Colonic mucosa (tissue), 4 donors: Measurements from ENCODE around the gene SLC2A14. TPM values are rescaled to one million over a fixed set of nuclear protein-coding genes. Genes with fewer than 3 reads are reported as not detected.
"Not testable (repeated sequence)": the region's sequence is repeated elsewhere in the genome, so short reads cannot be mapped to it uniquely, and the experiment has no call there.

Experiments used
- DNase-seq: peaks from one replicate; pipeline ENCODE4 v3.0.0-alpha.2; 2020
- H3K27ac ChIP-seq: fragments of 200-600 bp; one replicate; pipeline ENCODE4 v1.8.0; 2021
- H3K27me3 ChIP-seq: fragments of 200-600 bp; one replicate; pipeline ENCODE4 v1.8.0; 2021
- H3K36me3 ChIP-seq: fragments of 200-600 bp; one replicate; pipeline ENCODE4 v1.8.0; 2021
- H3K4me1 ChIP-seq: fragments of 200-600 bp; one replicate; pipeline ENCODE4 v1.8.0; 2021; ENCODE audit warnings: mild to moderate bottlenecking
- H3K4me3 ChIP-seq: fragments of 200-600 bp; one replicate; pipeline ENCODE4 v1.8.0; 2021
- H3K9ac ChIP-seq, 2 donors: one replicate each; pipeline ENCODE4 v1.7.0; 2013; ENCODE audit warnings: control low read depth in 2 of 2, low read depth in 2 of 2, low read length in 2 of 2
- H3K9me3 ChIP-seq: fragments of 200-600 bp; one replicate; pipeline ENCODE4 v1.8.0; 2021
- intact Hi-C: fragments of 100-400 bp; cut with DNase I; formaldehyde crosslinking; loops from one replicate; pipeline ENCODE4 v1.14.1; 2022
- total RNA-seq, 2 donors: library from RNA; stranded (reverse); fragmentation: NEBNext Ultra II Directional in 1 of 2; extraction: Animal tissue kit (Norgen Biotek cat#: 25700) in 1 of 2; gene quantifications; one replicate each; pipeline ENCODE4 v1.2.1, GENCODE V29; 2021
- TF ChIP-seq, protein P1 (sequence below): fragments of 200-600 bp; IDR thresholded peaks from one replicate; pipeline ENCODE4 v1.8.0; 2022; ENCODE audit warnings: antibody characterized with exemption, mild to moderate bottlenecking
- donor health status: healthy.
- donor health status: DM: no; HTN: no; CAD: no.
- donor health status: DM: no; HTN: no; CAD: no.

SLC2A14 gene
- total RNA-seq, 2 donors from 2014 or later: 0.35 to 1.0 TPM

DNA sequence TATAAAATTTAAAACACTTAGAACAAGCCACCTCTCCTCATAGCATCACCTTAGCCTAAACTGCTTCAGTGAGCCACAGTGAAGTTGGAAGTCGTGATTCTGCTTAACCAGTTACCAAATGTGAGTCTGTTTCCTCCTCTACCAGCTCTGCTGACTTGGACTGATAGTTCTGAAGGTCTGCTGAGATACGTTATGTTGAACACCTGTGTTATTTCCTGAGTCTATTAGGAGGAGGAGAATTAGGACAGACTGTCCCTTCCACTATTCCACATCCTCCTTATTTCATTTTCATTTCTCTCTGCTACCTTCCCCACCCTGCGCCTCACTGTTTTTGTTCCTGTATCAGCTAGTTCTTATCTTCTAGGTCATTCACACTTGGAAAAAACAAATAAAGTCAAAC lies 2.4 kb downstream of the SLC2A14 start:
- intact Hi-C loops: no loop called here
- peaks cover 7% of the 10 kb centered on the region for H3K27me3 ChIP-seq

DNA sequence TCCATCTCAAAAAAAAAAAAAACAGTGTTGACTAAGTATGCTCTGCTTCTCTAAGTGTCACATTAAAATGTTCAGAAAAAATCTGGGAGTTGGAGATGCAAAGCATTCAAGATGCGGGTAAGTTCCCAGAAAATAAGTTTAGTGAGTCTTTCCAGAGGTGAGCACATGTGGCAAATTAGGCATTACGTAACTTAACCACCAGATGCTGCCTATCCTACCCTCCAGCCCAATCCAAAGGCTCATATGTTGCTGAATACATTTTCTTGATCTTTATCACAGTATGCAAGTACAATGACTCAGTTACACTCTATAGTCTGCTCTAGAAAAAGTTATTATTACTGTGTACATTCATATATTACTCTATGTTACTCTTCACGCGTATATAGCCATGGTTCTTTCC lies 3.6 kb downstream of the SLC2A14 start:
- Histone ChIP-seq H3K27me3 (peaks cover 7% of the 10 kb centered on the region), H3K9me3 (no peaks in the 10 kb centered on the region), H3K4me1 (no peaks in the 10 kb centered on the region), H3K27ac (no peak overlapping the region), H3K9ac (no peak overlapping the region), H3K36me3 (no peaks in the 10 kb centered on the region), H3K4me3 (no peak overlapping the region)
- TF ChIP-seq, protein P1, sequence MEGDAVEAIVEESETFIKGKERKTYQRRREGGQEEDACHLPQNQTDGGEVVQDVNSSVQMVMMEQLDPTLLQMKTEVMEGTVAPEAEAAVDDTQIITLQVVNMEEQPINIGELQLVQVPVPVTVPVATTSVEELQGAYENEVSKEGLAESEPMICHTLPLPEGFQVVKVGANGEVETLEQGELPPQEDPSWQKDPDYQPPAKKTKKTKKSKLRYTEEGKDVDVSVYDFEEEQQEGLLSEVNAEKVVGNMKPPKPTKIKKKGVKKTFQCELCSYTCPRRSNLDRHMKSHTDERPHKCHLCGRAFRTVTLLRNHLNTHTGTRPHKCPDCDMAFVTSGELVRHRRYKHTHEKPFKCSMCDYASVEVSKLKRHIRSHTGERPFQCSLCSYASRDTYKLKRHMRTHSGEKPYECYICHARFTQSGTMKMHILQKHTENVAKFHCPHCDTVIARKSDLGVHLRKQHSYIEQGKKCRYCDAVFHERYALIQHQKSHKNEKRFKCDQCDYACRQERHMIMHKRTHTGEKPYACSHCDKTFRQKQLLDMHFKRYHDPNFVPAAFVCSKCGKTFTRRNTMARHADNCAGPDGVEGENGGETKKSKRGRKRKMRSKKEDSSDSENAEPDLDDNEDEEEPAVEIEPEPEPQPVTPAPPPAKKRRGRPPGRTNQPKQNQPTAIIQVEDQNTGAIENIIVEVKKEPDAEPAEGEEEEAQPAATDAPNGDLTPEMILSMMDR: no peak
- intact Hi-C loops: loop anchor here (10.0 kb wide), 1 partner anchor 46 kb away; no protein-coding TSS in a partner anchor
- DNase-seq: no peak

More for the DNA sequence above, 2.4 kb downstream of the SLC2A14 start:
- Histone ChIP-seq H3K9ac (no peak overlapping the region), H3K36me3 (no peaks in the 10 kb centered on the region), H3K9me3 (no peaks in the 10 kb centered on the region), H3K27ac (no peak overlapping the region), H3K4me1 (no peaks in the 10 kb centered on the region), H3K4me3 (no peak overlapping the region)
- TF ChIP-seq, protein P1: no peak
- no peak for DNase-seq

DNA sequence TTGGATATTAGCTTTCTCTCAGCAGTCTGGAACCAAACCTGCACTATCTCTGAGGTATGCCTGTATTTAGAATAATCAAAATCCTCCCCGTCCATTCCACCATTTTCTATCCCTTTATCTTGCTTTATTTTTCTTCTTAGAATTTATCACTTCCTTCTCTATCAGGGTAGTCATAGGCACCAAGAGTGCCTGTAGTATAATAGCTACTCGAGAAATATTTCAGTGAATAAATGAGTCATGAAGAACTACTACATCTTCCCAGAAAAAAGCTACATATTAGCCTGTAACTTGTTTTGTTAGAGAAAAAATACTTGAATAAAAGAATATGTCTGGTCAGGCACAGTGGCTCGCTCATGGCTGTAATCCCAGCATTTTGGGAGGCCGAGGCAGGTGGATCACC lies 4.3 kb downstream of the SLC2A14 start:
- H3K27ac ChIP-seq: no peak overlapping the region
- DNase-seq: no peak
- H3K27me3 ChIP-seq: peaks cover 7% of the 10 kb centered on the region
- intact Hi-C loops: loop anchor here (10.0 kb wide), 1 partner anchor 46 kb away; no protein-coding TSS in a partner anchor
- no peaks in the 10 kb centered on the region for H3K4me1 ChIP-seq
- H3K9me3 ChIP-seq: no peaks in the 10 kb centered on the region
- H3K9ac ChIP-seq: no peak overlapping the region
- TF ChIP-seq, protein P1: no peak
- H3K36me3 ChIP-seq: no peaks in the 10 kb centered on the region
- H3K4me3 ChIP-seq: no peak overlapping the region

DNA sequence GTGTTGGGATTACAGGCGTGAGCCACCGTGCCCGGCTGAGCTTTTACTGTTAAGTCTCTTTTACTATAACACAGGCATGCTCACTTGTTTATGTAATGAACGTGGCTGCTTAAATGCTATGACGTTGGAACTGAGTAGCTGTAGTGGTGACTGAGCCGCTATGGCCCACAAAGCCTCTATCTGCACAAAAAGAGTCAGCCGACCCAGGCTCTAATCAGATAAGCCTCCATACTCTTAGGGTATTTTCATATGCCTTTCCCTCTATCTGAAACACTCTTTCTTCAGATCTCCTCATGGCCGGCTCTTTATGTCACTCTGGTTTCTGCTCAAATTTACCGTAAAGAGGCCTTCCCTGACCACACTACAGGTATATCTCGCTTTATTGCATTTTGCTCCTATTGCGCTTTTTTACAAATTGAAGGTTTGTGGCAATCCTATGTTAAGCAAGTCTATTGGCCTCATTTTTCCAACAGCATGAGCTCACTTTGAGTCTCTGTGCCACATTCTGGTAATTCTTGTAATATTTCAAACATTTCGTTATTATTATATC lies 8.0 kb downstream of the SLC2A14 start:
- Histone ChIP-seq H3K9me3 (no peaks in the 10 kb centered on the region), H3K4me1 (no peaks in the 10 kb centered on the region), H3K27me3 (no peaks in the 10 kb centered on the region), H3K9ac (no peak overlapping the region), H3K27ac (no peak overlapping the region), H3K4me3 (no peak overlapping the region), H3K36me3 (no peaks in the 10 kb centered on the region)
- DNase-seq: no peak
- intact Hi-C loops: loop anchor here (10.0 kb wide), 1 partner anchor 50 kb away; no protein-coding TSS in a partner anchor
- TF ChIP-seq, protein P1: no peak

DNA sequence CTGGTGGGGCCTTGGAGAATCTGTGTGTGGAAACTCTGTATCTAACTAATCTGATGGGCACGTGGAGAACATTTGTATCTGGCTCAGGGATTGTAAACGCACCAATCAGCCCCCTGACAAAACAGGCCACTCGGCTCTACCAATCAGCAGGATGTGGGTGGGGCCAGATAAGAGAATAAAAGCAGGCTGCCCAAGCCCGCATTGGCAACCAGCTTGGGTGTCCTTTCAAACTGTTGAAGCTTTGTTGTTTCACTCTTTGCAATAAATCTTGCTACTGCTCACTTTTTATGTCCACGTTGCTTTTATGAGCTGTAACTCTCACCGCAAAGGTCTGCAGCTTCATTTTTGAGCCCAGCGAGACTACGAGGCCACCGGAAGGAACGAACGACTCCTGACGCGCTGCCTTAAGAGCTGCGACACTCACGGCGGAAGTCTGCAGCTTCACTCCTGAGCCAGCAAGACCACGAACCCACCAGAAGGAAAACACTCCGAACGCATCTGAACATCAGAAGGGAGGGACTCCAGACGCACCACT lies 9.8 kb downstream of the SLC2A14 start:
- DNase-seq, H3K4me3 ChIP-seq, H3K9me3 ChIP-seq, H3K9ac ChIP-seq, H3K36me3 ChIP-seq, H3K4me1 ChIP-seq, H3K27ac ChIP-seq, H3K27me3 ChIP-seq: not testable (repeated sequence)
- intact Hi-C loops: loop anchor here (10.0 kb wide), 1 partner anchor 52 kb away; no protein-coding TSS in a partner anchor

DNA sequence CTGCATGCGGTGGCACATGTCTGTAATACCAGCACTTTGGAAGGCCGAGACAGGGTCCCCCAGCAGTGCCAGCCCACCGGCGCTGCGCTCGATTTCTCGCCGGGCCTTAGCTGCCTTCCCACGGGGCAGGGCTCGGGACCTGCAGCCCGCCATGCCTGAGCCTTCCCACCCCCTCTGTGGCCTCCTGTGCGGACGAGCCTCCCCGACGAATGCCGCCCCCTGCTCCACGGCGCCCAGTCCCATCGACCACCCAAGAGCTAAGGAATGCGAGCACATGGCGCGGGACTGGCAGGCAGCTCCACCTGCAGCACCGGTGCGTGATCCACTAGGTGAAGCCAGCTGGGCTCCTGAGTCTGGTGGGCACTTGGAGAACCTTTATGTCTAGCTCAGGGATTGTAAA lies 10.4 kb downstream of the SLC2A14 start:
- H3K36me3 ChIP-seq, H3K9ac ChIP-seq, H3K9me3 ChIP-seq, H3K4me3 ChIP-seq, H3K27me3 ChIP-seq, DNase-seq, H3K4me1 ChIP-seq, H3K27ac ChIP-seq: not testable (repeated sequence)
- intact Hi-C loops: loop anchor here (10.0 kb wide), 1 partner anchor 52 kb away; no protein-coding TSS in a partner anchor
